ENCODE data around the gene MED9. TPM values are rescaled to one million over a fixed set of nuclear protein-coding genes. Genes with fewer than 3 reads are reported as not detected.

Gene MED9
- total RNA-seq, 3 donors from 2014 or later (not counting 1 experiment from before 2014, with no cell fraction given): 19.8 to 23.5 (median 22.3) TPM

GRCh38 chr17:17497065-17497844, 20.5 kb downstream of the MED9 start:
- peaks cover 6% of the 10 kb centered on the region for H3K27me3 ChIP-seq (ENCODE audit: control insufficient read depth, insufficient read depth, low read length)
- H3K4me1 ChIP-seq (ENCODE audit: control insufficient read depth, insufficient read depth, low read length): peaks cover 19% of the 10 kb centered on the region
- H3K4me3 ChIP-seq (ENCODE audit: low read length): no peak overlapping the region
- H3K4me3 Mint-ChIP-seq: peak overlapping the region; percentile 52
- no peaks in the 10 kb centered on the region for H3K36me3 Mint-ChIP-seq
- peak in 1 of 2 donors; percentile 20 for DNase-seq
- 43% methylated on average over 19 of the region's 19 CpGs for WGBS (ENCODE audit: insufficient coverage)
- H3K9me3 Mint-ChIP-seq: no peaks in the 10 kb centered on the region
- no peaks in the 10 kb centered on the region for H3K9me3 ChIP-seq (ENCODE audit: control insufficient read depth, insufficient read depth, low read length)
- peaks cover 3% of the 10 kb centered on the region for H3K36me3 ChIP-seq (ENCODE audit: control insufficient read depth, insufficient read depth, low read length)
- H3K27me3 Mint-ChIP-seq (ENCODE audit: low read depth in 2 of 2): peaks cover 5 to 10% of the 10 kb centered on the region in 2 donors
- peak; percentile 60 for TF ChIP-seq CTCF (IDR thresholded peaks at IDR 0.05)
- H3K4me1 Mint-ChIP-seq: peaks cover 6 to 16% of the 10 kb centered on the region in 2 donors
- H3K27ac Mint-ChIP-seq: no peak overlapping the region
- no peak for ATAC-seq
- no peak overlapping the region for H3K27ac ChIP-seq (ENCODE audit: low read length)
- intact Hi-C loops (cut with micrococcal nuclease): loop anchor here (1.0 kb wide), 1 partner anchor 145 kb away; no protein-coding TSS in a partner anchor

DNA sequence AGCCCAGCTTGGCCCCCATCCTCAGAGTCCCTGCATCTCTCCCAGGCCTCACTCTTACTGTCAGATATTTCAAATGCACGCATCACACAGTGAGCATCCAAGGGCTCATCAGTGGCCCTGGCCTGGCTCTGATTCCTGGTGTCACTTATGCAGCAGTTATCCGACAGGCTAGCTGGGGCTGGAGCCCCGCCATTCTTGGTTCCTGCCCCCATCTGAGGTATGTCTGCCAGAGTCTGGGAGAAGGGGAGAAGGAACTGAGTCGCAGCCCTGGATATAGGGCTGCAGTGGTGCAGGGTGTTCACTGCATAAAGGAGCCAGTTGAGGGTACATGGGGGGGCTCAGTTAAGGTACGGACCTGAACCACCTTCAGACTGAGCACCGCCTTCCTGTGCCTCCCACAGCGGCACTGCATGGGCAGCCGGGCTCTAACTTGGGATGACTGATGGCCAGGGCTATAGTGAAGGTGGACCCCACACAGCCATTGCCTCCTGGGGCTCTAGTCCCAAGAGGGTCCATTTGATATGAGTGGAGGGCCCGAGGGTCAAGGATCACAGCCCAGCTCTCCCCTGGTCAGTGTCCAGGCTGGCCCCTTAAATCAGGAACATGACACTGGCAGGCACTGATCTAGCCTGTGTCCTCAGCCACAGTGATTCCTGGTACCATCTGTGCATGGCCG, 21.2 kb downstream of the MED9 start:
- Histone ChIP-seq H3K27ac (ENCODE audit: low read length) (no peak overlapping the region), H3K4me3 (ENCODE audit: low read length) (no peak overlapping the region), H3K27me3 (ENCODE audit: control insufficient read depth, insufficient read depth, low read length) (peaks cover 6% of the 10 kb centered on the region), H3K4me1 (ENCODE audit: control insufficient read depth, insufficient read depth, low read length) (peaks cover 19% of the 10 kb centered on the region), H3K9me3 (ENCODE audit: control insufficient read depth, insufficient read depth, low read length) (no peaks in the 10 kb centered on the region), H3K36me3 (ENCODE audit: control insufficient read depth, insufficient read depth, low read length) (no peaks in the 10 kb centered on the region)
- Mint-ChIP-seq H3K9me3 (no peaks in the 10 kb centered on the region), H3K4me3 (no peak overlapping the region), H3K27ac (no peak overlapping the region), H3K36me3 (no peaks in the 10 kb centered on the region), H3K4me1 (peaks cover 6 to 16% of the 10 kb centered on the region in 2 donors), H3K27me3 (ENCODE audit: low read depth in 2 of 2) (peaks cover 5 to 10% of the 10 kb centered on the region in 2 donors)
- no peak for DNase-seq
- TF ChIP-seq CTCF (IDR thresholded peaks at IDR 0.05): no peak
- no peak for ATAC-seq
- intact Hi-C loops (cut with micrococcal nuclease): loop anchor here (1.0 kb wide), 1 partner anchor 144 kb away; no protein-coding TSS in a partner anchor
- 95% methylated on average over 10 of the region's 10 CpGs for WGBS (ENCODE audit: insufficient coverage)

DNA sequence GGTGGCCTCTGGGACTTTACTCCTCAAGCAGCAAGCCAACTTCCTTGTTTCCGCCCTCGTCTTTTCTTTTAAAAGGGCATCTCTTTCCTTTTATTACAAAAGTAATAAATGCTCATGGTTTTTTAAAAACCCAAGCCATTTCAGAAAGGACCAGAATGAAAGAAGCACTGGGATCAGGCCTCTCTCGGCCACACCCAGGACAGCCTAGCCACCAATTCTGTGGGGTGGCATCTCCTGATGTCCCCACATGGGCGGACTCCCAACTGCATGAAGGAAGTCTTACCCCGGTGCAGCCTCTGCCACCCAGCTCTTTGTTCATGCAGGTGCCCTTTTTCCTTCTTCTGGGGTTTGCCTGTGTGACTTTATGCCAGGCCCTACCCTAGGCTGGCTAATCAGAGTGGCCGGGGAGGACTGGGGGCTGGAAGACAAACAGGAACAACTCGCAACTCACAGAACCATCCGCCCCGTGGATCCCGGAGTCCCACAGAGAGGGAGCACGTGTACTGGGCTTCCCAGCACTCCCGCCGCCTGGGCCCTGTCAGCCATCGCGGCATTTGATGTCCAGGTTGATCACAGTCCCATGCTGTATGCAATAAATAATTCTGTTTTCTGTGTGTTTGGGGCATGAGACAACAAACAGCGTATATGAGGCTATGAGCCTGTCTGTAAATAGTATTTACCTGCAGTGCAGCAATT, 22.0 kb downstream of the MED9 start:
- Histone ChIP-seq H3K27ac (ENCODE audit: low read length) (no peak overlapping the region), H3K4me1 (ENCODE audit: control insufficient read depth, insufficient read depth, low read length) (peaks cover 19% of the 10 kb centered on the region), H3K36me3 (ENCODE audit: control insufficient read depth, insufficient read depth, low read length) (no peaks in the 10 kb centered on the region), H3K4me3 (ENCODE audit: low read length) (no peak overlapping the region), H3K9me3 (ENCODE audit: control insufficient read depth, insufficient read depth, low read length) (no peaks in the 10 kb centered on the region), H3K27me3 (ENCODE audit: control insufficient read depth, insufficient read depth, low read length) (peaks cover 6% of the 10 kb centered on the region)
- WGBS (ENCODE audit: insufficient coverage): 89% methylated on average over 16 of the region's 16 CpGs
- ATAC-seq: no peak
- DNase-seq: no peak
- no peak for TF ChIP-seq CTCF (IDR thresholded peaks at IDR 0.05)
- no peaks in the 10 kb centered on the region for H3K9me3 Mint-ChIP-seq
- intact Hi-C loops (cut with micrococcal nuclease): no loop called here
- peak overlapping the region; percentile 9 for H3K4me3 Mint-ChIP-seq
- H3K27me3 Mint-ChIP-seq (ENCODE audit: low read depth in 2 of 2): peaks cover 5 to 10% of the 10 kb centered on the region in 2 donors
- no peak overlapping the region for H3K27ac Mint-ChIP-seq
- H3K36me3 Mint-ChIP-seq: no peaks in the 10 kb centered on the region
- peaks cover 6 to 16% of the 10 kb centered on the region in 2 donors for H3K4me1 Mint-ChIP-seq
